NB4 (cell line): ENCODE results near the gene NIPAL3.
"Not testable (repeated sequence)": the region's sequence is repeated elsewhere in the genome, so short reads cannot be mapped to it uniquely, and the experiment has no call there.

Source experiments
- DNase-seq: peaks from one replicate; pipeline ENCODE4 v3.0.0; 2010; ENCODE audit warnings: low read depth
- H3K4me3 ChIP-seq: one replicate; pipeline ENCODE4 v1.5.1; 2011; ENCODE audit warnings: mild to moderate bottlenecking, low read depth, low read length, moderate library complexity
- MYC ChIP-seq: IDR thresholded peaks from 2 replicates; pipeline ENCODE4 v1.6.1; 2011; ENCODE audit warnings: low read depth, low read length
- POLR2A ChIP-seq: IDR thresholded peaks from 2 replicates; pipeline ENCODE4 v1.6.1; 2011; ENCODE audit warnings: mild to moderate bottlenecking; ENCODE audit not compliant: insufficient read length; ENCODE audit errors: extremely low read depth
- TF ChIP-seq, protein P1 (sequence below): IDR thresholded peaks from one replicate; pipeline ENCODE4 v1.5.1; 2012; ENCODE audit warnings: low read depth, low read length
- TF ChIP-seq, protein P2 (sequence below): IDR thresholded peaks from 2 replicates; pipeline ENCODE4 v1.6.1; 2011; ENCODE audit warnings: low read depth, low read length

Gene NIPAL3

DNA sequence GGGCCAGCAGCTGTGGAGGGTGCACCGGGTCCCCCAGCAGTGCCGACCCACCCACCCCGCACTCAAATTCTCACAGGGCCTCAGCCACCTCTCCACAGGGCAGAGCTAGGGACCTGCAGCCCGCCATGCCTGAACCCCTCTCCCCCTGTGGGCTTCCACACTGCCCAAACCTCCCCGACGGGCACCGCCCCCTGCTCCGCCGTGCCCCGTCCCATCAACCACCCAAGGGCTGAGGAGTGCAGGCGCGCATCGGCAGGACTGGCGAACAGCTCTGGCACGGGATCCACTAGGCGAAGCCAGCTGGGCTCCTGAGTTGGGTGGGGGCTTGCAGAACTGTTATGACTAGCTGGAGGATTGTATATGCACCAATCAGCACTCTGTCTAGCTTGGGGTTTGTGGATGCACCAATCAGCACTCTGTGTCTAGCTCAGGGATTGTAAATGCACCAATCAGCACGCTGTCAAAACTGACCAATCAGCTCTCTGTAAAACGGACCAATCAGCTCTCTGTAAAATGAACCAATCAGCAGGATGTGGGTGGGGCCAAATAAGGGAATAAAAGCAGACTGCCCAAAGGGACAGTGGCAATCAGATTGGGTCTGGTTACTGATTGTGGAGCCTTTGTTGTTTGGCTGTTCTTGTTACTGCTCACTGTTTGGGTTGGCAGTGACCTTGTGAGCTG, 74.6 kb downstream of the NIPAL3 start:
- no peak overlapping the region for H3K4me3 ChIP-seq
- no peak for DNase-seq
- TF ChIP-seq POLR2A, result no peak
- TF ChIP-seq, protein P1, sequence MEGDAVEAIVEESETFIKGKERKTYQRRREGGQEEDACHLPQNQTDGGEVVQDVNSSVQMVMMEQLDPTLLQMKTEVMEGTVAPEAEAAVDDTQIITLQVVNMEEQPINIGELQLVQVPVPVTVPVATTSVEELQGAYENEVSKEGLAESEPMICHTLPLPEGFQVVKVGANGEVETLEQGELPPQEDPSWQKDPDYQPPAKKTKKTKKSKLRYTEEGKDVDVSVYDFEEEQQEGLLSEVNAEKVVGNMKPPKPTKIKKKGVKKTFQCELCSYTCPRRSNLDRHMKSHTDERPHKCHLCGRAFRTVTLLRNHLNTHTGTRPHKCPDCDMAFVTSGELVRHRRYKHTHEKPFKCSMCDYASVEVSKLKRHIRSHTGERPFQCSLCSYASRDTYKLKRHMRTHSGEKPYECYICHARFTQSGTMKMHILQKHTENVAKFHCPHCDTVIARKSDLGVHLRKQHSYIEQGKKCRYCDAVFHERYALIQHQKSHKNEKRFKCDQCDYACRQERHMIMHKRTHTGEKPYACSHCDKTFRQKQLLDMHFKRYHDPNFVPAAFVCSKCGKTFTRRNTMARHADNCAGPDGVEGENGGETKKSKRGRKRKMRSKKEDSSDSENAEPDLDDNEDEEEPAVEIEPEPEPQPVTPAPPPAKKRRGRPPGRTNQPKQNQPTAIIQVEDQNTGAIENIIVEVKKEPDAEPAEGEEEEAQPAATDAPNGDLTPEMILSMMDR, result no peak
- TF ChIP-seq MYC, result no peak
- TF ChIP-seq, protein P2, sequence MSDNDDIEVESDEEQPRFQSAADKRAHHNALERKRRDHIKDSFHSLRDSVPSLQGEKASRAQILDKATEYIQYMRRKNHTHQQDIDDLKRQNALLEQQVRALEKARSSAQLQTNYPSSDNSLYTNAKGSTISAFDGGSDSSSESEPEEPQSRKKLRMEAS, result no peak

DNA sequence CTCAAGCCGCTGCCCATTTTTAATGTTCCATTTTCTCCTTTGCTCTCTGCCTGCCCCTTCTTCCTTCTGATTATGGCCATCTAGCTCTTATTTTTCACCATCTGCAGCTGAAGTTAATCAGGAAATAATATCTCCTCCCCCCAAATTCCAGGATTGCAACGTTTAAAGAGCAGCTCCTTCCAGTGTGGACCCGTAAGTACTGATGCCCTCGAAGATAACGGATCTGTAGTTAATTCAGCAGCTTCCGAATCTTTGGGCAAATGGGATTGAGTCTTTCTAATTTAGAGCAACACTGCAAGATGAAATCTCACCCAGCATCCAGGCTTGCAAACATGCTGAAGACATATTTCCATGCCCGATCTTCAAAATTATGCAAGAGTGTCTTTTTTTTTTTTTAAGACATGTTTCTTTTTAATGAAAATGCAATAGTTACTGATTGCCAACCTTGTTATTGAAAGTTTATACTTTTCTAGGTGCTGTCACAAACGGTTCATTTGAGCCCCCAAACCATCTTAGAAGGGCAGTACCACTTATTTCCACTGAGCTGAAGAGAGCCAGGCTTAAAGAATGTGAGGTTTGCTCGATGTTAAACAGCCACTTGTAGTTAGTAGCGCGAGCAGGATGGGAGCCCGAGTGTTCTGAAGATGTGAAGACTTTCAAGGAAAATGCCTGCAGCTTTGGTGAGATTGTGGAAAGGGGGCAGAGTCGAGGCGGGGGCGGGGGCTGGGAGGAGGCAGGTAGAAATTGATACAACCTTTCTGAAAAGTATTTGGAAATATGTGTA, 76.2 kb downstream of the NIPAL3 start:
- no peak for TF ChIP-seq POLR2A
- TF ChIP-seq, protein P1, result no peak
- TF ChIP-seq MYC, result no peak
- TF ChIP-seq, protein P2, result no peak
- DNase-seq, result no peak
- no peak overlapping the region for H3K4me3 ChIP-seq

DNA sequence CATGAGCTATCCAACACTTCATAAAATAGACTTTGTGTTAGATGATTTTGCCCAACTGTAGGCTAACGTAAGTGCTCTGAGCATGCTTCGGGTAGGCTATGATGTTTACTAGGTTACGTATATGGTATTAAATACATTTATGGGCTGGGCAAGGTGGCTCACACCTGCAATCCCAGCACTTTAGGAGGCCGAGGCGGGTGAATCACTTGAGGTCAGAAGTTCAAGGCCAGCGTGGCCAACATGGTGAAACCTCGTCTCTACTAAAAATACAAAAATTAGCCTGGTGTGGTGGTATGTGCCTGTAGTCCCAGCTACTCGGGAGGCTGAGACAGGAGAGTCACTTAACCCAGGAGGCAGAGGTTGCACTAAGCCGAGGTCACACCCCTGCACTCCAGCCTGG, 77.3 kb downstream of the NIPAL3 start:
- DNase-seq, H3K4me3 ChIP-seq: not testable (repeated sequence)

DNA sequence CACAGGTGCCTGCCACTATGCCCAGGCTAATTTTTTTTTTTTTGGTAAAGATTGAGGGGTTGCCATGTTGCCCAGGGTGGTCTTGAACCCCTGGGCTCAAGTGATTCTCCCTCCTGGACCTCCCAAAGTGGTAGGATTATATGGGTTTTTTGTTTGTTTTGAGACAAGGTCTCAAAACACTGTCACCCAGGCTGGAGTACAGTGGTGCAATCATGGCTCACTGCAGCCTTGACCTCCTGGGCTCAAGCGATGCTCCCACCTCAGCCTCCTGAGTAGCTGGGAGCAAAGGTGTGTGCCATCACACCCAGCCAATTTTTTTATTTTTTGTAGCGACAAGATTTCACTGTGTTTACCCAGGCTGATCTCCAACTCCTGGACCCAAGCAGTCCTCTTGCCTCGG, 78.2 kb downstream of the NIPAL3 start:
- TF ChIP-seq POLR2A, result no peak
- TF ChIP-seq, protein P2, result no peak
- no peak for TF ChIP-seq MYC
- TF ChIP-seq, protein P1, result no peak
- DNase-seq, result no peak
- no peak overlapping the region for H3K4me3 ChIP-seq

DNA sequence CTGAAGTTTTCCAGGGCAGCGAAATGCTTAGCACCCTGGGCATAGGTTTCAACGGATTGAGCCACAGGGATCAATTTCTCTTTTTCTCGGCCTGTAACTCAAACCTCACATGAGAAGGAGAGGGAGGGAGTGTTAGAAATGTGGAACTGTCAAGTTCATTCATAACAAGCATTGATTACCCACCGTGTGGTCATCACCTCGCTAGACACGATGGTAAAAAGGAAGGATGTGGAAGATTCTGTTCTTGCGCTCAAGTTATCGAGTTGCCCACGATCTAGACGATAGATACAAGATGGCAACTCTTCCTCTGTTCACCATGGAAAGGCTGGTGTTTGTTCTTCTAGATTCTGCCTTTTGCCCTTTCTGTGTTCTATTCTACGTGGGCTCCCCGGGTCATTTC, 83.0 kb downstream of the NIPAL3 start:
- DNase-seq, result no peak
- TF ChIP-seq, protein P1, result no peak
- TF ChIP-seq, protein P2, result no peak
- TF ChIP-seq MYC (no peak), POLR2A (no peak)
- H3K4me3 ChIP-seq, result no peak overlapping the region

DNA sequence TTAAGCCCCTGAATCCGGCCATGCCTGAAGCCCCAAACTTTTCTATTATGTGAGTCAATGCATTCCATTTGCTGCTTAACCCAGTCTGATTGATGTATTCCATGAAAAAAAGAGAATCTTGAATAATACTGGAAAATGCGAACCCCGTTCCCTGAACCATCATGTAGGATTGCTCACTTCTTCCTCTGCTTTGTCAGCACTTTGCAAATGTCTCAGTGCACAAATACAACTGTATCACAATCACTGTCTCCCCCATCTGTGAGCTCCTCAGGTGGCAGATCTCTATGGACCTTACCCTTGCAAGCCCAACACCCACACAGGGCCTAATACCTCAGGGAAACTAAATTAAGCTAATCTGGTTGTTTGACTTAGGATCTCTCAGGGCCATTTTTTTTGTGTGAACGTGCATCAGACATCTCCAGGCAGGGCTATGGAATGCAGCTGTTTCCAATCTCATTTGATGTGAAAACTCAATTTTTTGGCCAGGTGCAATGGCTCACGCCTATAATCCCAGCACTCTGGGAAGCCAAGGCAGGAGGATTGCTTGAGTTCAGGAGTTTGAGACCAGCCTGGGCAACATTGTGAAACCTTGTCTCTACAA, 84.9 kb downstream of the NIPAL3 start:
- TF ChIP-seq, protein P2, result no peak
- TF ChIP-seq POLR2A (no peak), MYC (no peak)
- TF ChIP-seq, protein P1, result no peak
- no peak overlapping the region for H3K4me3 ChIP-seq
- DNase-seq, result no peak
